ENCODE measurements around the gene IDI2. TPM values are rescaled to one million over a fixed set of nuclear protein-coding genes. Genes with fewer than 3 reads are reported as not detected.

Gene IDI2
- total and polyA plus RNA-seq, 4 donors, result 0.05 to 0.18 (median 0.08) TPM; not detected in 1

DNA sequence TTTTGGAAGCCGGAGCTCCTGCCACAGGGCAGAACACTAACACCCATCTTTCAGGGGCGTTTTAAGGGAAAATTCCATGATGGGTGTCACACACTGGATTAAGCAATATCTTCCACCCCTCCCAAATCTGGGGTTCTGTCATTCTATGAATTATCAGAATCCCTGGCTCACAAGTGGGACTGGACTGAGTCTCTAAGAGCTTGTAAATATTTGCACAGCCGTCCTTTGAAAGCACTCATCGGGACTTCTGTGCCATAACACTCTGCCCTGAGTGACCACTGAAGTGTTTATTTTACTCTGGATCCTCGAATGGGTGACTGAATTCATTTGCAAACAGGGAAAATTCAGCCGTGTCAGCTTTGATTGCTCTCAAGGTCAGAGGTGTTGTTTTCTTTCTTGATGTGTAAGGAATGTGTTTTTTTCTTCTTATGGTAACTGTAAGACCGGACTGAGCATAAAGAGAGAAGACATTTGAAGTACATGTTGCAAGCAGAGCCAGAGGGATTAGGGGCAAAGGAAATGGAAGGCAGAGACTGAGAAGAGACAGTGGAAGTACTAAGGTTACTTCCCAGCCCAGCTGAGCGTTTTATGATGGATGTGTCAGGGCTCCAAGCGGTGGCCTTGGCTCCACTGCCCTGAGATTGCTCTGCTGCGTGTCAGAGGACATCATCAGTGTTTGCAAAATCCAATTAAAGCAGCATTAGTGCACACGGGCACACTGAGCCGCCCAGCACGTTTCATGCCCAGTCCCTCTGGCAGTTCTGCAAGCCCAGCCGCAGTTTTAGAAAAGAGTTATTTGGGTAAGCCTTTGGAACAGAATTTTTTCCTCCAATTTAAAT lies 55.1 kb downstream of the IDI2 start:
- Histone ChIP-seq H3K36me3 (ENCODE audit: control insufficient read depth in 4 of 4, insufficient read depth in 4 of 4, low read length in 4 of 4) (no peaks in the 10 kb centered on the region), H3K27me3 (ENCODE audit: control insufficient read depth in 3 of 3, insufficient read depth in 3 of 3, low read length in 2 of 3) (no peaks in the 10 kb centered on the region), H3K27ac (ENCODE audit: low read depth in 1 of 2, low read length in 1 of 2) (peak overlapping the region in 1 of 2 donors; percentile 82), H3K4me1 (ENCODE audit: control insufficient read depth in 5 of 5, insufficient read depth in 5 of 5, low read length in 5 of 5) (peaks cover 0 to 27% (median 6%) of the 10 kb centered on the region in 5 donors), H3K9ac (ENCODE audit: insufficient read depth in 1 of 2, low read length in 2 of 2) (peak overlapping the region; percentile 14 to 26), H3K9me3 (ENCODE audit: control insufficient read depth in 4 of 4, insufficient read depth in 3 of 4, low read length in 3 of 4) (no peaks in the 10 kb centered on the region), H3K4me3 (no peak overlapping the region)
- DNase-seq (peak; percentile 65 to 83 (median 82)), ATAC-seq (ENCODE audit: insufficient read depth, low FRiP score) (peak; percentile 73)
- WGBS, 2 donors, result 36 to 54% methylated on average over 14 of the region's 14 CpGs
- TF ChIP-seq, protein P1, sequence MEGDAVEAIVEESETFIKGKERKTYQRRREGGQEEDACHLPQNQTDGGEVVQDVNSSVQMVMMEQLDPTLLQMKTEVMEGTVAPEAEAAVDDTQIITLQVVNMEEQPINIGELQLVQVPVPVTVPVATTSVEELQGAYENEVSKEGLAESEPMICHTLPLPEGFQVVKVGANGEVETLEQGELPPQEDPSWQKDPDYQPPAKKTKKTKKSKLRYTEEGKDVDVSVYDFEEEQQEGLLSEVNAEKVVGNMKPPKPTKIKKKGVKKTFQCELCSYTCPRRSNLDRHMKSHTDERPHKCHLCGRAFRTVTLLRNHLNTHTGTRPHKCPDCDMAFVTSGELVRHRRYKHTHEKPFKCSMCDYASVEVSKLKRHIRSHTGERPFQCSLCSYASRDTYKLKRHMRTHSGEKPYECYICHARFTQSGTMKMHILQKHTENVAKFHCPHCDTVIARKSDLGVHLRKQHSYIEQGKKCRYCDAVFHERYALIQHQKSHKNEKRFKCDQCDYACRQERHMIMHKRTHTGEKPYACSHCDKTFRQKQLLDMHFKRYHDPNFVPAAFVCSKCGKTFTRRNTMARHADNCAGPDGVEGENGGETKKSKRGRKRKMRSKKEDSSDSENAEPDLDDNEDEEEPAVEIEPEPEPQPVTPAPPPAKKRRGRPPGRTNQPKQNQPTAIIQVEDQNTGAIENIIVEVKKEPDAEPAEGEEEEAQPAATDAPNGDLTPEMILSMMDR (IDR thresholded peaks at IDR 0.05; ENCODE audit: control extremely low read depth, extremely low read depth), result no peak

DNA sequence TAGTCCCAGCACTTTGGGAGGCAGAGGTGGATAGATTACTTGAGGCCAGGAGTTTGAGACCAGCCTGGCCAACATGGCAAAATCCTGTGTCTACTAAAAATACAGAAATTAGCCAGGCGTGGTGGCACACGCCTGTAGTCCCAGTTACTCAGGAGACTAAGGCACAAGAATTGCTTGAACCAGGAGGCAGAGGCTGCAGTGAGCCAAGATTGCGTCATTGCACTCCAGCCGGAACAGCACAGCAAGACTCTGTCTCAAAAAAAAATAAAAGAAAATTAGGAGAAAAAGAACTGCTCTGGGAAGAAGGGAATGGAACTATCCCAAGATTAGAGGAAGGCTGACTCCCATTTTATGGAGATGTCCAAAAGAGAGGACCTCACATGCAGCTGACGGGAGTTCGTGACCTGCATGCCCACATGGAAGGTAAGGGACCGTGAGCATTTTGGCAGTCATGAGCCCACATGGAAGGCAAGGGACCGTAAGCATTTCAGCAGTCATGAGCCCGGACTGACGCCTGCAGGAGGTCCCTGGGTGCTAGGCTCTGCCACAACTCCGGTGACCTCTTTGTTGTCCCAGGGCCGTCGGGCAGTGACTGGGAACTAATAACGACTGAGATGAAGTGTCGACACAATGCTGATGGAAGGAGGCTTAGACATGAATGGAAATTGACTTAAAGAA lies 56.0 kb downstream of the IDI2 start:
- H3K27ac ChIP-seq (ENCODE audit: low read depth in 1 of 2, low read length in 1 of 2), result peak overlapping the region in 1 of 2 donors; percentile 72
- DNase-seq (peak in 2 of 3 donors; percentile 33 to 41), ATAC-seq (ENCODE audit: insufficient read depth, low FRiP score) (no peak)
- no peaks in the 10 kb centered on the region for H3K36me3 ChIP-seq (ENCODE audit: control insufficient read depth in 4 of 4, insufficient read depth in 4 of 4, low read length in 4 of 4)
- H3K4me3 ChIP-seq, result no peak overlapping the region
- WGBS, 2 donors, result 68 to 84% methylated on average over 15 of the region's 15 CpGs
- H3K4me1 ChIP-seq (ENCODE audit: control insufficient read depth in 5 of 5, insufficient read depth in 5 of 5, low read length in 5 of 5), result peaks cover 0 to 27% (median 6%) of the 10 kb centered on the region in 5 donors
- H3K27me3 ChIP-seq (ENCODE audit: control insufficient read depth in 3 of 3, insufficient read depth in 3 of 3, low read length in 2 of 3), result no peaks in the 10 kb centered on the region
- no peaks in the 10 kb centered on the region for H3K9me3 ChIP-seq (ENCODE audit: control insufficient read depth in 4 of 4, insufficient read depth in 3 of 4, low read length in 3 of 4)
- TF ChIP-seq, protein P1 (IDR thresholded peaks at IDR 0.05; ENCODE audit: control extremely low read depth, extremely low read depth), result no peak
- H3K9ac ChIP-seq (ENCODE audit: insufficient read depth in 1 of 2, low read length in 2 of 2), result no peak overlapping the region

Other genes starting within 250 kb of the IDI2 start
- gene LARP4B, start 94.2 kb downstream of the IDI2 start, total RNA-seq, result 100 to 1,000 TPM; 108 to 133 TPM
- 10 to 100 TPM; 24.7 to 26.1 TPM for gene LARP4B, start 94.2 kb downstream of the IDI2 start, polyA plus RNA-seq
- 10 to 100 TPM; 36.5 to 43.6 TPM for gene GTPBP4, start 37.4 kb downstream of the IDI2 start, total RNA-seq
- 10 to 100 TPM; 17.6 to 41.7 TPM for gene GTPBP4, start 37.4 kb downstream of the IDI2 start, polyA plus RNA-seq
- gene IDI1, start 23.3 kb upstream of the IDI2 start, total RNA-seq, result 100 to 1,000 TPM in 1 of 2 donors, 10 to 100 TPM in 1; 60.0 to 173 TPM
- 100 to 1,000 TPM in 1 of 2 donors, 10 to 100 TPM in 1; 44.4 to 123 TPM for gene IDI1, start 23.3 kb upstream of the IDI2 start, polyA plus RNA-seq
- 10 to 100 TPM; 16.4 to 23.5 TPM for gene WDR37, start 30.5 kb upstream of the IDI2 start, total RNA-seq
- gene WDR37, start 30.5 kb upstream of the IDI2 start, polyA plus RNA-seq, result 10 to 100 TPM in 1 of 2 donors, 1 to 10 TPM in 1; 6.6 to 10.9 TPM

Data from lung (tissue), 12 donors.